Epidermal melanocyte (primary cell): ENCODE measurements around the gene CLCNKA.
"Not testable (repeated sequence)": the region's sequence is repeated elsewhere in the genome, so short reads cannot be mapped to it uniquely, and the experiment has no call there.

ENCODE experiments used
- DNase-seq: peaks from one replicate; pipeline ENCODE4 v3.0.0; 2011; ENCODE audit warnings: low spot score; ENCODE audit not compliant: insufficient read length

CLCNKA gene

DNA sequence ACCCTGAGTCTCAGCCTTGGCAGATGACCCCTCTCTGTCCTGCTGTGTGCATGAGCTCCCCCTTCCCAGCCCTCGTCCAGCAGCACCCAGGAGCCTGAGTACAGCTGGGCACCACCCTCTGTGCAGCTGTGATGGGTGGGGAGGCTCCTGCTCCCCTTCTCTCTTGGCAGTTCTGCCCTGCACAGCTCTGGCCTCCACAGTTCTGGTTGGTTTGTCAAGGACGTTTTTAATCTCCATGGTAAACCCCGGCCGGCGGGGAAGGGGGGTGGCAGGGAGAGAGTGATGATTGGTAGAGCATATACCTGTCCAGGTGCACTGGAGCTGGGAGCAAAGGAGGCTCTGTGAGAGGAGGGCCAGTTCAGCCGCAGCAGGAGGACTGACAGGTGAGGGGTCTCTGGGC, at the start of gene CLCNKA:
TSS of gene CLCNKA (plus strand) at position 356 of the 400 bp plus-strand sequence. CDS start 584 bp downstream, outside the sequence.
- no peak for DNase-seq

DNA sequence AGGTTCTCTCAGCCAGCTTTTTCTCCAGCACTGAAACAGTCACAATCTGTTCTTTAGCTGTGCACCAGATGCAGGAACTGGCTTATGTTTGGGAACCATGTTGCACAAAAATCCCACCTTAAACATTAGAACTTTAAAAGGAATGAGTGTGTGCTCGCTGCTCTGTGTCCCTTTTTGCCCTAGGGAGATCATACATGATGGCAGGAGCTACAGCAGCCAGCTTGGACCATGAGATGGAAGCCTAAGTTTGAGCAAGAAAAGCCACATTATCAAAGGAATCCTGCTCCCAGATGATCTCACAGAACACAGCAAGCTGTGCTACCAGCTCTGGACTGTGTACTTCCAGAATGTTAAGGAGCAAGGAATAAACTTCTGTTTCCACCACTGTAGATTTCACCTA, 49.4 kb upstream of the CLCNKA start:
- DNase-seq: no peak

DNA sequence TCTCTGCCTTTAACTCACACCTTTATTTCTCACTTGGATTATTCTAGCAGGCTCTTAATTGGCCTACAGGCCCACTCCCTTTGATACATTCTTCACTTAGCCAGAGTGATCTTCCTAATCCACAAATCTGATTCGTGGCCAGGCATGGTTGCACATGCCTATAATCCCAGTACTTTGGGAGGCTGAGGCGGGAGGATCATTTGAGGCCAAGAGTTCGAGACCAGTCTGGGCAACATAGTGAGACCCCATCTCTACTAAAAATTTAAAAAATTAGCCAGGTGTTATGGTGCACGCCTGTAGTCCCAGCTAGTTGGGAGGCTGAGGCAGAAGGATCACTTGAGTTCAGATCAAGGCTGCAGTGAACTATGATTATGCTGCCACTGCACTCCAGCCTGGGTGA, 48.1 kb upstream of the CLCNKA start:
- no peak for DNase-seq

GRCh38 chr1:15974855-15975254, 47.0 kb upstream of the CLCNKA start:
- DNase-seq: no peak

DNA sequence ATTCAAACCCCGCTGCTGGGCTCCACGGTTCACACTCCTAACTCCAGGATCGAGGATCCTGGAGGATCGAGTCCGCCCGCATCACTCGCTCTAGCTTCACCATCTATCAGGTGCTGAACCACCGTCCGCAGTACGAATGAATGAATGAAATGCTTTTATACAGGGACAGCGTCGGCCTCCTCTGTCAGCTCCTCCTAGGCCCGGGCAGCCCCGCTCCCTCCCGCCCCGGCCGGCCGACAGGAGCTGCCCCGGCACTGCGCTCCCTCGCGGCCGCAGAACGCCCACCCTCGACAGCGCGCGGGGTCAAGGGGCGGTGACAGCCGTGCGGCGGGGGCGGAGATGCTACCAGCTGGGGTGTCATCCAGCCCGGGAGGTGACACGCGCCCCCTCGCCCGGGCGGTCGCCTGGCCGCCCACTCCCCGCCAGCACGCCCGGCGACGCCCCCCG, 46.5 kb upstream of the CLCNKA start:
- no peak for DNase-seq

GRCh38 chr1:15975805-15976680, 45.8 kb upstream of the CLCNKA start, which contains the start of gene ZBTB17:
Gene ZBTB17, minus strand, starts transcription at chr1:15976101. Its CDS starts 27,606 bp downstream, at chr1:15948495.
- peak; percentile 98 for DNase-seq

DNA sequence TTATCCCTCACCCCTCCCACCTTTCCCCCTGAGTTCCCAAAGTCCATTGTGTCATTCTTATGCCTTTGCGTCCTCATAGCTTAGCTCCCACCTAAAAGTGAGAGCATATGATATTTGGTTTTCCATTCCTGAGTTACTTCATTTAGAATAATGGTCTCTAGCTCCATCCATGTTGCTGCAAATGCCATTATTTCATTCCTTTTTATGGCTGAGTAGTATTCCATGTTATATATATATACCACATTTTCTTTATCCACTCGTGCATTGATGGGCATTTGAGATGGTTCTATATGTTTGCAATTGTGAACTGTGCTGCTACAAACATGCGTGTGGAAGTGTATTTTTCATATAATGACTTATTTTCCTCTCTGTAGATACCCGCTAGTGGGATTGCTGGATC, 43.9 kb upstream of the CLCNKA start:
- DNase-seq: not testable (repeated sequence)

GRCh38 chr1:15981679-15982078, 40.2 kb upstream of the CLCNKA start:
- no peak for DNase-seq

DNA sequence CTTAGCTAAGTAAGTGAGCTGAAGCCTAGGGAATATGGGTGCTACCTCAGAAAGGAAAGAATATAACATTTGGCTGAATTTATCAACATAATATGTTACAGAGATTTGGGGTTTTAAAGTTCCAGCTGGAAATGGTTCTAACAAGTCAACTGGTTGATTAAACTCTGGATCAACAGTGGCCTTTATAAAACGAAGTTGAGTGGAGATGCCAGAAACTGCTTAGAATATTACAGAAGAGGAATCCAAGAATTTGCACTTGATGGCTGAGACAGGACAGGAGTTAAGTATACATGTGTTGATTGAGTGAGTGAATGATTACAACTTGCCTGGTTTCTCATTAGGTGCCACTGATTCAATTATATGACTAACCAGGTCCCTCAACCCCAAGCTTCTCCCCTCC, 38.6 kb upstream of the CLCNKA start:
- DNase-seq: no peak

DNA sequence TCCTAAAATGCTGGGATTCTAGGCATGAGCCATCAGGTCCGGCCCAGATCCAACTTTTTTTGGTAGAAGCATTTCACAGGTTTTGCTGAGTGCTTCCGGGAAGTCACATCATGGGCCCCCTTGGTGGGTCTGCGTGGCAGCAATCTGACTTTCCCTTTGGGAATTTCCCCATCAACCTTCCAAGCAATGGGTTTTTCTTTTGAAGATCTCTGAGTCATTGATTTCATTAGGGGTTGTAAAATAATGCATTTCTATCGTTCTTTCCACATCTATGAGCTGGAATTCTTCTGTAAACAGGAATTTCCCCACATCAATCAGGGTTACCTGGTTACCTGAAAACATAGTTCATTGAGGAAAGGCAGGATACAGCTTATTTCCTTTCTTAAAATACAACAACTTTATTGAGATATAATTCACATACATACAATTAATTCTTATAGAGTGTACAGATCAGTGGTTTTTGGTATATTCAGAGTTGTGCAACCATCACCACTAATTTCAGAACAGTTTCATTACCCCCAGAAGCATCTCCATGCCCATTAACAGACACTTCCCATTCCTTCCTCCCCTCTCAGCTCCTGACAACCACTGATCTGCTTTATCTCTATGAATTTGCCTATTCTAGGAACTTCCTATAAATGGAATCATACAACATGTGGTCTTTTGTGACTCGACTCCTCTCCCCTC, 36.1 kb upstream of the CLCNKA start:
- DNase-seq: no peak

- no peak for DNase-seq
Measured at GRCh38 chr1:15988856-15989736, 32.7 kb upstream of the CLCNKA start.

- no peak for DNase-seq
Measured at GRCh38 chr1:15989776-15990175, 32.1 kb upstream of the CLCNKA start.

DNA sequence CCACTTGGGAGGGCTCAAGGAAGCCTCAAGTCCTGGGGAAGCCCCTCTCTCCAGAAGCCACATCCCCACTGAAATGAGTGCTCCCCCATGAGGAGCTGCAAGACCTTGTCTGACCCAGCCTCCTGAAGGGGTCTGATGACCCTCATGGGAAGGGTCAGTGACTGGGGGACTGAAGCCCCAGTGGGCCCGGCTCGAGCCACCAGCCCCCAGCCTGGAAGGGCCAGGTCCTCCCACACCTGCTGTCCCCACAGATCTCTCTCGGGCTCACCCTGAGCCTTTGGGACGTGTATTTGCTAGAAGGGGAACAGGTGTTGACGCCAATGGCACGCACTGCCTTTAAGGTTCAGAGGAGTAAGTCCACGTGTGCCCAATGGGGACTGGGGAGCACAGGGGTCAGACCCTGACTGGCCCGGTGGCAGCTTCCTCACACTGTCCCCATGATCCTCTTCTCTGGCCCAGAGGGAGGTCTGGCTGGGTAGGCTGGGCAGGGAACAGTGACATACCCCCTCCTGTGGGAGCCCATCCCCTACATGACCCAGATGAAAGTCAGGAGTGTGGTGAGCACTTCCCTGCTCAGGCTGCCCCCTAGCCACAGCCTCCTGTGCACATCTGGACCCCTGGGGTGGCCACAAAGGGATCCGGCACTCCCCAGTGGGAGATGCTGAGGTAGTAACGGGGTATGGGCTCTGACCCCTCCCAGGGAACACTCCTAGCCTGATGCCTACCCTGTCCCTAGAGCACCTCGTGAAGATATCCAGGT, 30.2 kb upstream of the CLCNKA start:
- no peak for DNase-seq

GRCh38 chr1:15992187-15992553, 29.7 kb upstream of the CLCNKA start:
- DNase-seq: no peak

DNA sequence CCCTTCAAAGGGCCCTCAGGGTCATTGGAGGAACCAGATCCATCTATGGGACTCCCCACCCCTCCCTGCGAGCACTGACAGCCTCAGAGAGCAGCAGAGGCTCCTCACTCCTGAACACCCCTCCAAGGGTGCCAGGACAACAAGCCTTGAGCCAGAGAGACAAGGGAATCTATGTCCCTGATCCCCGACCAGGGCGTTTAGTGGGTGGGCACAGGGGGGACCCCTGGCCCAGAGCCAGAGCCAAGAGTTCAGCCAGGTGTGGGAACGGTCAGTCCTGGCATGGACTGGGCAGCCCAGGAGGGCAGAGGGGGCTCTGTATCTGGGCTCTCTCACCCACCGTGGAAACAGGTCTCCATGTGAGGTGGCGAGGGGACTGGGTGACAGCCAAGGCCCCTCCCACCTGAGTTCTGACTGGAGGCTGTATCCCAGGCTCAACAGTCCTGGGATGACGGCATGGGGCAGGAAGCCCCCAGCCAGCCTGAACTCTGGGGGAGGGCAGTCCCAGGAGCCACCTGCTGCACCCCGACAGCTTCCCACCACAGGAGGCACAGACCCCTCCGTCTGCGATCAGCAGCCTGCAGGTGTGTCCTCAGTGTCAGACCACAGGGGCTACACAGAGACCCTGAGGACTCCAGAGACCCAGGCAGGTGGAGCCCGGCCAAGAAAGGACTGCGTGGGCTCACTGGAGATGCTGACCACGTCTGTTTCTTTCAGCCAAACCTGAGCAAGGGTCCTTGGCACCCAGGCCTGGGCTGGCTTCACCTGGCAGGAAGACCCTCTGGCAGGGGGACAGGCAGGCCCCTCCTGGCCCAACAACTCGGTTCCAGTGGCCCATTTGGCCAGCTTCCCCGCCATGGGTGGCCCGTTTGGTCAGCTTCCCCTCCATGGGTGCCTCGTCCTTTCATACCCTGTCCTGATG, 29.0 kb upstream of the CLCNKA start:
- no peak for DNase-seq

GRCh38 chr1:15993666-15994065, 28.2 kb upstream of the CLCNKA start:
- DNase-seq: no peak

GRCh38 chr1:15994081-15994480, 27.8 kb upstream of the CLCNKA start:
- no peak for DNase-seq

- DNase-seq: peak; percentile 65
Measured at GRCh38 chr1:15994590-15995351, 27.1 kb upstream of the CLCNKA start.

- DNase-seq: no peak
Measured at GRCh38 chr1:15997076-15997585, 24.7 kb upstream of the CLCNKA start.
